Ishikawa (cell line): Measurements from ENCODE around the gene SLC38A11.

Source experiments
- CEBPB ChIP-seq: IDR thresholded peaks from 2 replicates; pipeline ENCODE4 v1.6.1; 2012
- CREB1 ChIP-seq: IDR thresholded peaks from 2 replicates; pipeline ENCODE4 v1.6.1; 2012; ENCODE audit warnings: low read depth
- EGR1 ChIP-seq: IDR thresholded peaks from 2 replicates; pipeline ENCODE4 v1.6.1; 2012
- EP300 ChIP-seq: IDR thresholded peaks from 2 replicates; pipeline ENCODE4 v1.6.1; 2012; ENCODE audit warnings: borderline replicate concordance
- FOXM1 ChIP-seq: IDR thresholded peaks from 2 replicates; pipeline ENCODE4 v1.6.1; 2012; ENCODE audit warnings: low read depth, borderline replicate concordance
- NFIC ChIP-seq: IDR thresholded peaks from 2 replicates; pipeline ENCODE4 v1.6.1; 2012
- RAD21 ChIP-seq: IDR thresholded peaks from 2 replicates; pipeline ENCODE4 v1.6.1; 2012; ENCODE audit warnings: low read depth
- TAF1 ChIP-seq: IDR thresholded peaks from 2 replicates; pipeline ENCODE4 v1.6.1; 2012; ENCODE audit warnings: low read depth, mild to moderate bottlenecking
- TCF12 ChIP-seq: IDR thresholded peaks from 2 replicates; pipeline ENCODE4 v1.6.1; 2012; ENCODE audit warnings: low read depth
- TEAD4 ChIP-seq: IDR thresholded peaks from 2 replicates; pipeline ENCODE4 v1.6.1; 2012
- YY1 ChIP-seq: IDR thresholded peaks from 2 replicates; pipeline ENCODE4 v1.6.1; 2012; ENCODE audit warnings: low read depth
- ZBTB7A ChIP-seq: IDR thresholded peaks from 2 replicates; pipeline ENCODE4 v1.6.1; 2012; ENCODE audit warnings: low read depth
- TF ChIP-seq, protein P1 (sequence below): IDR thresholded peaks from 2 replicates; pipeline ENCODE4 v1.6.1; 2012
- TF ChIP-seq, protein P2 (sequence below): IDR thresholded peaks from 2 replicates; pipeline ENCODE4 v1.6.1; 2012; ENCODE audit warnings: low read depth, mild to moderate bottlenecking
- TF ChIP-seq, protein P3 (sequence below): IDR thresholded peaks from 2 replicates; pipeline ENCODE4 v1.6.1; 2012

The SLC38A11 gene

DNA sequence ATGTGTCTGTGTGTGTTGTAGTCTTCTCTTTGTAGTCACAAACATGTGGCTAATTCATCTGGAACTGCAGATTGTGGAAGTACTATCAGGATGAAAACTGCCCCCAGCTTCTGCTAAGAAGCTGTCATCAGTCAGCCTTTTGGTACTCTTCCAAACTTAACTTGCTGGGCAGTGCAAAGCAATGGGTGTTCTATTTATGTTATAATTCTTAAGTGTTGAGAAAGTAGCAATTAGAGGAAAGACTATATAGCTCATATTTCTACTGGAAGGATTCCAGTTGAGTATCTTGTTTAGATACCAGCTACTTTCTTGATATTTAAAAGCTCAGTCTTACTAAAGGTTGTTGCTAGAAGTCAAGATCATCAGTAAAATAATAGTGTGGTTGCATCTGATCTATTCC is 52.1 kb downstream of the SLC38A11 start:
- TF ChIP-seq RAD21, result no peak
- peak; percentile 15; the same call in 1 of the 2 replicates for TF ChIP-seq NFIC

DNA sequence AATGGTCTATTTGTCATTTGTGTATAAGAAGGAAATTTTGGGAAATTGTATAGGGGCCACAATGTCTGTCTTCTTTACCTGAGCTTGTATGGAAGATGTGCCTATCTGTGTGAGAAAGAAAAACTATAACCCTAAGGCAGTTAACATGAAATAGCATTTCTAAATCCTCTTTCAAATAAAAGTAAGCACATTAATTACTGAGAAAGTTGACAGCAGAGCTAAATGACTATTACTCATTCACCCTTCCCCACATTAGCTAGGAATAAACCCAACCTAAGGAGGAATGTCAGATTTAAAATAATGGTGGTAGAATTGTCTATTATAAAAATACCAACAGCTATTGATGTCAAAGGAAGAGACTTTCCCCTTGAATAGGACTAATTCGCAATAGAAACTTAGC is 56.2 kb downstream of the SLC38A11 start:
- no peak for TF ChIP-seq RAD21
- TF ChIP-seq, protein P1, sequence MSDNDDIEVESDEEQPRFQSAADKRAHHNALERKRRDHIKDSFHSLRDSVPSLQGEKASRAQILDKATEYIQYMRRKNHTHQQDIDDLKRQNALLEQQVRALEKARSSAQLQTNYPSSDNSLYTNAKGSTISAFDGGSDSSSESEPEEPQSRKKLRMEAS, result no peak
- no peak for TF ChIP-seq FOXM1
- TF ChIP-seq, protein P2, sequence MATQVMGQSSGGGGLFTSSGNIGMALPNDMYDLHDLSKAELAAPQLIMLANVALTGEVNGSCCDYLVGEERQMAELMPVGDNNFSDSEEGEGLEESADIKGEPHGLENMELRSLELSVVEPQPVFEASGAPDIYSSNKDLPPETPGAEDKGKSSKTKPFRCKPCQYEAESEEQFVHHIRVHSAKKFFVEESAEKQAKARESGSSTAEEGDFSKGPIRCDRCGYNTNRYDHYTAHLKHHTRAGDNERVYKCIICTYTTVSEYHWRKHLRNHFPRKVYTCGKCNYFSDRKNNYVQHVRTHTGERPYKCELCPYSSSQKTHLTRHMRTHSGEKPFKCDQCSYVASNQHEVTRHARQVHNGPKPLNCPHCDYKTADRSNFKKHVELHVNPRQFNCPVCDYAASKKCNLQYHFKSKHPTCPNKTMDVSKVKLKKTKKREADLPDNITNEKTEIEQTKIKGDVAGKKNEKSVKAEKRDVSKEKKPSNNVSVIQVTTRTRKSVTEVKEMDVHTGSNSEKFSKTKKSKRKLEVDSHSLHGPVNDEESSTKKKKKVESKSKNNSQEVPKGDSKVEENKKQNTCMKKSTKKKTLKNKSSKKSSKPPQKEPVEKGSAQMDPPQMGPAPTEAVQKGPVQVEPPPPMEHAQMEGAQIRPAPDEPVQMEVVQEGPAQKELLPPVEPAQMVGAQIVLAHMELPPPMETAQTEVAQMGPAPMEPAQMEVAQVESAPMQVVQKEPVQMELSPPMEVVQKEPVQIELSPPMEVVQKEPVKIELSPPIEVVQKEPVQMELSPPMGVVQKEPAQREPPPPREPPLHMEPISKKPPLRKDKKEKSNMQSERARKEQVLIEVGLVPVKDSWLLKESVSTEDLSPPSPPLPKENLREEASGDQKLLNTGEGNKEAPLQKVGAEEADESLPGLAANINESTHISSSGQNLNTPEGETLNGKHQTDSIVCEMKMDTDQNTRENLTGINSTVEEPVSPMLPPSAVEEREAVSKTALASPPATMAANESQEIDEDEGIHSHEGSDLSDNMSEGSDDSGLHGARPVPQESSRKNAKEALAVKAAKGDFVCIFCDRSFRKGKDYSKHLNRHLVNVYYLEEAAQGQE, result no peak
- TF ChIP-seq EP300, result no peak
- TF ChIP-seq NFIC, result no peak
- TF ChIP-seq ZBTB7A, result no peak
- no peak for TF ChIP-seq CEBPB
- TF ChIP-seq YY1, result no peak
- no peak for TF ChIP-seq TEAD4
- TF ChIP-seq, protein P3, sequence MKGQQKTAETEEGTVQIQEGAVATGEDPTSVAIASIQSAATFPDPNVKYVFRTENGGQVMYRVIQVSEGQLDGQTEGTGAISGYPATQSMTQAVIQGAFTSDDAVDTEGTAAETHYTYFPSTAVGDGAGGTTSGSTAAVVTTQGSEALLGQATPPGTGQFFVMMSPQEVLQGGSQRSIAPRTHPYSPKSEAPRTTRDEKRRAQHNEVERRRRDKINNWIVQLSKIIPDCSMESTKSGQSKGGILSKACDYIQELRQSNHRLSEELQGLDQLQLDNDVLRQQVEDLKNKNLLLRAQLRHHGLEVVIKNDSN, result no peak
- TF ChIP-seq TCF12, result no peak

DNA sequence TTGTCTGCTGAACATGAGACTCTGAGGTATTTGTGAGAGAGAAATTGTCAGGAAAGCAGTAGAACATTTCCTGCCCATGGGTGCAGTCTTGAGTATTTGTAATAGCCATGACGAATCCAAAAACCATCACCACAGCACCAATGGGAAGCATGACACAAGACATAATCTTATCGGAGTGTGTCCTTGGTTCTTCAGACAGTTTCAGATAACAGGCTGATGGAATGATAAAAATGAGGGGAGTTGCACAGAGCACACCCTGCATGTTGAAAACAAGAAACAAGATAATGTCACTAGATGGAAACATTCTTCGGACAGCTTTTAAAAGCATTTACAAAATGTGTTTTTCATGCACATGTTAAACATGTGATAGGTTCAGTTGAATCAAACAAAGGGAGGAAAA is 56.9 kb downstream of the SLC38A11 start:
- no peak for TF ChIP-seq CEBPB
- TF ChIP-seq YY1, result no peak
- no peak for TF ChIP-seq RAD21
- TF ChIP-seq EGR1, result no peak
- TF ChIP-seq TCF12, result no peak
- TF ChIP-seq TEAD4, result no peak
- TF ChIP-seq, protein P1, result no peak
- TF ChIP-seq FOXM1, result no peak
- no peak for TF ChIP-seq CREB1
- TF ChIP-seq ZBTB7A, result no peak
- no peak for TF ChIP-seq TAF1
- TF ChIP-seq, protein P2, result no peak
- no peak for TF ChIP-seq NFIC

DNA sequence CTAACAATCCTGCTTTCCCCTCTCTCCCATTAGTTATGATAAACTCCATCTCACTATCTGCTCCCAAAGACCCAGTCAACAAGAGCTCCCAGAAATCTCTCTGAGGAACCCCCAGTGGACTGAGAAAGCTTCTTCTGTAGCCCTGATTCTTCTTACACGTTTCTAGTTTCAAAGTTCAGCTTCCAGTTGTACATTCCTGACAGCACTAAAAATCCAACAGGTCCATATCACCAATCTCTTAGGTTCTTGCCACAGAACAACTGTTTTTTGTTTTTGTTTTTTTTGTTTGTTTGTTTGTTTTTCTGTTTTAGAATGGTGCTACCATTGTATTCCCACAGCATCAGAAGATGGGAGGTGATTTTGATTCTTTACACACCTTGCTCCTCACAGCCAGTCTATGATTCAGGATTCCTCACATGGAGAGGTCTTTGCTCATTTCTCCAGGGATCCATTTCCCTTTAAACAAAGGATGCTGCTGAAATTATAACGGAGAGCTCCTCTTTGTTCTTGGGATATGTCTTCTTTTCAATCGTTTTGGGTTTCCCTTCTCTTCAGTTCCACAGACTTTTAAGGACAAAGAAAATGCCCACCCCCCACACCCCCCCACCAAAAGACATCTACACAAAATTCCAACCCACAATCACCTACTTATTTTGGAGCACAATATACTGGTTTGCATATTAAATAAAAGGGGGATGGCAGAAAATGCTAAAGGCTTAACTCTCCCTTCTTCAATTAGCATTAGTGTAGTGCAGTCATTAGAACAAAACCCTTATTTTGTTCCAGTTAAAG is 57.7 kb downstream of the SLC38A11 start:
- TF ChIP-seq EGR1 (no peak), CEBPB (no peak)
- TF ChIP-seq, protein P3, result no peak
- TF ChIP-seq, protein P1, result no peak

DNA sequence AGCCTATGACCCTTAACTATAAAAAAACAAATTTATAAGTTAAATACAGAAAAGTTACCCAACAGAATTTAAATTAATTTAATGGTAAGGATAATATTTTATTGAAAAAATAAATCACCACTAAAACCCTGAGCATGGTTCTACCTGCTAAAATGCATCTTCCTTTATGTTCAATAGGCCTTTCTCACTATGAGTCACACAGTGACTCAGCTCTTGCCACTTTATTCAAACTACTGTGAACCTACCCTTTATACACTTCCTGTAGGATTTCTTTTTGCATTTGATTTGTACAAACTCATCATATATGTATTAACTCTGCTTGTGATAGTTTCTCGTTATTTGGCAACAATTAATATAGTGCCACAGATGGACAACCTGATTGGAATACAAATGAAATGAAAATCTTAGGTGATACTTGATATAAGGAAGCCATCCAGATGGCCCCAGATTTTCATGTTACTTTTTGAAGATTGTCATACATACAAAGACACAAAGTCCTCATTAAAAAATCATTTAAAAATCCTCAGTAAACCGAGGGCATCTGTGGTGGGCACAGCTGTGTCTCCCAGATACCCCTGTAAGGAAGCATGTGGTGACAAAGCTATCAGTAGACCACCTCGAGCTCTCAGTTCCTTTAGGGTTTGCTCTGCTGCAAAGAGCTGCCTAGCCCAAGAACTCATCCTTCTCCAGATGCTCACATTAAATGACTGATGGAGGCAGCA is 58.5 kb downstream of the SLC38A11 start:
- TF ChIP-seq, protein P1, result no peak
- no peak for TF ChIP-seq TAF1
- TF ChIP-seq RAD21, result no peak
- TF ChIP-seq FOXM1, result no peak
- TF ChIP-seq CREB1, result no peak

DNA sequence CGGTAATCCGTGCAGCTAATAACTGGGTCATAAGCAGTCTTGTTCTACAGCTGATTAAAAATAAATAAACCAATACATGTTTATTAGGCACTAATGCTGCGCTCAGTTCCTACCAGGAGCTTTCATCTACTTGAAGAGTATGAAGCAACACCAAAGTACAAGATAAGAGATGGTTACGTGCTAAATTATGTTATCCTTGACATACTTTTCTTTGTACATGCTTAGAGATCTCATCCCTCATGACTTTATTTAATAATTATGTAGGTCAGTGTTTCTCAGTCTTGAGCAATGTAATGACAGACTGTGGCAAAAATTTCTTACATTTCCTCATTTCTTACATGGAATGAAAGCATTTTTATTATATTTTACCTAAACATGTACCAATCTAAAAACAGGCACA is 59.1 kb downstream of the SLC38A11 start:
- TF ChIP-seq TCF12, result no peak
- TF ChIP-seq, protein P2, result no peak
- TF ChIP-seq CREB1, result no peak
- no peak for TF ChIP-seq EP300
- TF ChIP-seq, protein P1, result no peak
- no peak for TF ChIP-seq TEAD4
- no peak for TF ChIP-seq FOXM1
- no peak for TF ChIP-seq EGR1
- TF ChIP-seq, protein P3, result no peak
